Ovary (tissue), 9 donors: ENCODE data around the gene LDLRAD4. TPM values are rescaled to one million over a fixed set of nuclear protein-coding genes. Genes with fewer than 3 reads are reported as not detected.

Experiments
- DNase-seq, 5 donors: peaks; one replicate each; pipeline ENCODE4 v3.0.0-alpha.2; 2019 to 2020
- H3K27ac ChIP-seq, 2 donors: fragments of 200-600 bp; one replicate each; pipeline versions ENCODE4 v1.5.1 to v1.8.0; 2019 to 2022
- H3K27me3 ChIP-seq: fragments of 200-600 bp; one replicate; pipeline ENCODE4 v1.8.0; 2022
- H3K36me3 ChIP-seq: fragments of 200-600 bp; sonication (generic); one replicate; pipeline ENCODE4 v1.5.1; 2019
- H3K4me1 ChIP-seq: one replicate; pipeline ENCODE4 v1.8.1; 2013; ENCODE audit warnings: mild to moderate bottlenecking, moderate library complexity; ENCODE audit not compliant: insufficient read depth
- H3K4me3 ChIP-seq: fragments of 200-600 bp; sonication (generic); one replicate; pipeline ENCODE4 v1.5.1; 2017
- H3K9me3 ChIP-seq, 2 donors: fragments of 200-600 bp in 1 of 2; sonication (generic) in 1 of 2; one replicate each; pipeline versions ENCODE4 v1.5.1 to v1.8.1; 2013 to 2019; ENCODE audit warnings: mild to moderate bottlenecking in 1 of 2, moderate library complexity in 1 of 2
- EP300 ChIP-seq: sonication (generic); formaldehyde crosslinking; IDR thresholded peaks from one replicate; pipeline ENCODE4 v1.6.1; 2017; ENCODE audit warnings: antibody characterized with exemption
- POLR2A ChIP-seq: fragments of 450-650 bp; IDR thresholded peaks from one replicate; pipeline ENCODE4 v1.6.1; 2017; ENCODE audit warnings: antibody characterized with exemption, mild to moderate bottlenecking, moderate library complexity
- WGBS, 3 donors: extraction: QIAGEN DNeasy Blood & Tissue Kit in 1 of 3; methylation state at CpG; one replicate each; pipeline versions ENCODE4 v1.1.5 to v1.1.7; 2013 to 2017; 5-methylcytosine and 5-hydroxymethylcytosine counted together
- intact Hi-C, 4 donors: fragments of 100-400 bp; cut with DNase I; formaldehyde crosslinking; loops; one replicate each; pipeline versions ENCODE4 v1.11.0 to v1.15.1; 2022 to 2023
- polyA plus RNA-seq, 2 donors: library from polyadenylated mRNA; stranded (reverse); fragments of 200-250 nt in 1 of 2; fragments of 350-450 nt in 1 of 2; fragmentation: Illumina TruSeq in 1 of 2; extraction: RNeasy Lipid Tissue Mini Kit (QIAGEN cat#74804) in 1 of 2; gene quantifications; one replicate each; pipeline ENCODE4 v1.2.3, GENCODE V29; 2013 to 2014
- total RNA-seq, 7 donors: library from RNA; depleted of rRNA in 2 of 7; stranded (reverse); fragments of >200 nt in 2 of 7; fragmentation: NEBNext Ultra II Directional in 3 of 7; extraction: Animal tissue kit (Norgen Biotek cat#: 25700) in 3 of 7; gene quantifications; one replicate each; pipeline versions ENCODE4 v1.1.0 to v1.2.4, GENCODE V29; 2016 to 2023
- TF ChIP-seq, protein P1 (sequence below), 3 donors: fragments of 450-650 bp in 2 of 3; fragments of 200-600 bp in 1 of 3; IDR thresholded peaks; one replicate each; pipeline versions ENCODE4 v1.5.1 to v1.8.0; 2016 to 2022; ENCODE audit warnings: antibody characterized with exemption in 3 of 3, mild to moderate bottlenecking in 1 of 3
- donor health status: DM: no; HTN: no; CAD: no; lungs with moderate emphysema.
- donor health status: DM: no; HTN: no; CAD: no.
- donor health status: Bipolar disorder and iron deficiency.
- donor health status: DM: yes; HTN: yes; CAD: no.
- donor health status: DM: no; HTN: no; CAD: no.
- donor health status: DM: yes; HTN: yes; CAD: no.

The LDLRAD4 gene
- total and polyA plus RNA-seq, 9 donors: 2.3 to 31.6 (median 8.3) TPM

DNA sequence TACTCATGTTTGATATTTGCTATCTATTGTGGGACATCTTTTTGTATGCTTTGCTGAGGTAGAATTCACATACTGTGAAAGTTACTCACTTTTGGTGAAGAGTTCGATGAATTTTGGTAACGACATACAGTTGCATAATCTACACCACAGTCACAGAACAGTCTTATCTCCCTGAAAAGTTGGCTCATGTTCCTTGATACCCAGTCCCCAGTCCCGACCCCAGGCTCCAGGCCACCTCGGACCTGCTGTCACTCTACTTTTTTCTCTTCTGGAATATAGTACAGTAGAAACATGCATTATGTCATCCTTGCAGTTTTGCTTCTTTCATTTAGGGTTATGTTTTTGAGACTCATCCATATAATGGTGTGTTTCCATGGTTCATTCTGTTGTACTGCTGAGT lies 316.1 kb downstream of the LDLRAD4 start:
- TF ChIP-seq, protein P1, sequence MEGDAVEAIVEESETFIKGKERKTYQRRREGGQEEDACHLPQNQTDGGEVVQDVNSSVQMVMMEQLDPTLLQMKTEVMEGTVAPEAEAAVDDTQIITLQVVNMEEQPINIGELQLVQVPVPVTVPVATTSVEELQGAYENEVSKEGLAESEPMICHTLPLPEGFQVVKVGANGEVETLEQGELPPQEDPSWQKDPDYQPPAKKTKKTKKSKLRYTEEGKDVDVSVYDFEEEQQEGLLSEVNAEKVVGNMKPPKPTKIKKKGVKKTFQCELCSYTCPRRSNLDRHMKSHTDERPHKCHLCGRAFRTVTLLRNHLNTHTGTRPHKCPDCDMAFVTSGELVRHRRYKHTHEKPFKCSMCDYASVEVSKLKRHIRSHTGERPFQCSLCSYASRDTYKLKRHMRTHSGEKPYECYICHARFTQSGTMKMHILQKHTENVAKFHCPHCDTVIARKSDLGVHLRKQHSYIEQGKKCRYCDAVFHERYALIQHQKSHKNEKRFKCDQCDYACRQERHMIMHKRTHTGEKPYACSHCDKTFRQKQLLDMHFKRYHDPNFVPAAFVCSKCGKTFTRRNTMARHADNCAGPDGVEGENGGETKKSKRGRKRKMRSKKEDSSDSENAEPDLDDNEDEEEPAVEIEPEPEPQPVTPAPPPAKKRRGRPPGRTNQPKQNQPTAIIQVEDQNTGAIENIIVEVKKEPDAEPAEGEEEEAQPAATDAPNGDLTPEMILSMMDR (IDR thresholded peaks at IDR 0.05): no peak
- no peak for TF ChIP-seq POLR2A
- TF ChIP-seq EP300: no peak
- Histone ChIP-seq H3K4me1 (peaks cover 3% of the 10 kb centered on the region), H3K9me3 (no peaks in the 10 kb centered on the region), H3K27me3 (no peaks in the 10 kb centered on the region), H3K27ac (no peak overlapping the region), H3K36me3 (no peaks in the 10 kb centered on the region), H3K4me3 (no peak overlapping the region)
- intact Hi-C loops: loop anchor here in 1 of 4 donors (5.0 kb wide), 1 partner anchor 317 kb away; the partner anchor contains the start of gene LDLRAD4
- no peak for DNase-seq
- 86 to 94% (median 90%) methylated on average over 4 of the region's 4 CpGs for WGBS, 3 donors

GRCh38 chr18:13536578-13536977 lies 318.0 kb downstream of the LDLRAD4 start:
- TF ChIP-seq, protein P1 (IDR thresholded peaks at IDR 0.05): no peak
- TF ChIP-seq EP300 (no peak), POLR2A (no peak)
- no peak for DNase-seq
- Histone ChIP-seq H3K4me1 (peaks cover 13% of the 10 kb centered on the region), H3K36me3 (no peaks in the 10 kb centered on the region), H3K4me3 (no peak overlapping the region), H3K27me3 (no peaks in the 10 kb centered on the region), H3K27ac (no peak overlapping the region), H3K9me3 (no peaks in the 10 kb centered on the region)
- intact Hi-C loops: no loop called here

- Histone ChIP-seq H3K9me3 (no peaks in the 10 kb centered on the region), H3K27ac (no peak overlapping the region), H3K4me1 (peaks cover 15% of the 10 kb centered on the region), H3K4me3 (no peak overlapping the region), H3K27me3 (no peaks in the 10 kb centered on the region), H3K36me3 (no peaks in the 10 kb centered on the region)
- TF ChIP-seq POLR2A (no peak), EP300 (no peak)
- TF ChIP-seq, protein P1 (IDR thresholded peaks at IDR 0.05): no peak
- 82 to 100% (median 97%) methylated on average over 7 of the region's 7 CpGs for WGBS, 3 donors
- DNase-seq: no peak
- intact Hi-C loops: no loop called here
Observed at GRCh38 chr18:13537022-13537780, 318.6 kb downstream of the LDLRAD4 start.

GRCh38 chr18:13538630-13539029 lies 320.1 kb downstream of the LDLRAD4 start:
- intact Hi-C loops: no loop called here
- Histone ChIP-seq H3K27ac (no peak overlapping the region), H3K9me3 (no peaks in the 10 kb centered on the region), H3K36me3 (no peaks in the 10 kb centered on the region), H3K4me3 (no peak overlapping the region), H3K4me1 (peaks cover 16% of the 10 kb centered on the region), H3K27me3 (no peaks in the 10 kb centered on the region)
- TF ChIP-seq, protein P1 (IDR thresholded peaks at IDR 0.05): no peak
- TF ChIP-seq POLR2A (no peak), EP300 (no peak)
- 62 to 69% (median 65%) methylated on average over 2 of the region's 2 CpGs for WGBS, 3 donors
- no peak for DNase-seq
